ENCODE data around the gene SLC25A3.

DNA sequence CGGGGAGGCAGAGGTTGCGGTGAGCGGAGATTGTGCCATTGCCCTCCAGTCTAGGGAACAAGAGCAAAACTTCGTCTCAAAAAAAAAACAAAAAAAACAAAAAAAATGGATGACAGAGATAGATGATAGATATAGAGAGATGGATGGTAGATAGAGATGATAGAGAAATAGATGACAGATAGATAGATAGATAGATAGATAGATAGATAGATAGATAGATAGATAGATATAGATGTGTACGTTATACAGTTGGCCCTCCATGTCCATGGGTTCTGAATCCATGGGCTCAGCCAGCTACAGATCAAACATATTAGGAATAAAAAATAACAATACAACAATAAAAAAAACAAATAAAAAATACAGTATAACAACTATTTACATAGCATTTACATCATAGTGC lies 12.8 kb upstream of the SLC25A3 start:
- no peak for TF ChIP-seq EZH2 (IDR thresholded peaks at IDR 0.05; ENCODE audit: low read length)
- TF ChIP-seq, protein P1, sequence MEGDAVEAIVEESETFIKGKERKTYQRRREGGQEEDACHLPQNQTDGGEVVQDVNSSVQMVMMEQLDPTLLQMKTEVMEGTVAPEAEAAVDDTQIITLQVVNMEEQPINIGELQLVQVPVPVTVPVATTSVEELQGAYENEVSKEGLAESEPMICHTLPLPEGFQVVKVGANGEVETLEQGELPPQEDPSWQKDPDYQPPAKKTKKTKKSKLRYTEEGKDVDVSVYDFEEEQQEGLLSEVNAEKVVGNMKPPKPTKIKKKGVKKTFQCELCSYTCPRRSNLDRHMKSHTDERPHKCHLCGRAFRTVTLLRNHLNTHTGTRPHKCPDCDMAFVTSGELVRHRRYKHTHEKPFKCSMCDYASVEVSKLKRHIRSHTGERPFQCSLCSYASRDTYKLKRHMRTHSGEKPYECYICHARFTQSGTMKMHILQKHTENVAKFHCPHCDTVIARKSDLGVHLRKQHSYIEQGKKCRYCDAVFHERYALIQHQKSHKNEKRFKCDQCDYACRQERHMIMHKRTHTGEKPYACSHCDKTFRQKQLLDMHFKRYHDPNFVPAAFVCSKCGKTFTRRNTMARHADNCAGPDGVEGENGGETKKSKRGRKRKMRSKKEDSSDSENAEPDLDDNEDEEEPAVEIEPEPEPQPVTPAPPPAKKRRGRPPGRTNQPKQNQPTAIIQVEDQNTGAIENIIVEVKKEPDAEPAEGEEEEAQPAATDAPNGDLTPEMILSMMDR (optimal IDR thresholded peaks at IDR 0.05 in 1 of 3, IDR thresholded peaks at IDR 0.05 in 1 of 3, conservative IDR thresholded peaks at IDR 0.05 in 1 of 3; ENCODE audit: extremely low read depth in 1 of 3, insufficient read depth in 2 of 3, low read length in 3 of 3) = no peak
